HepG2 (cell line): Measurements from ENCODE around the gene TRPM1. TPM values are rescaled to one million over a fixed set of nuclear protein-coding genes. Genes with fewer than 3 reads are reported as not detected.

Experiments
- ATAC-seq: fragments of 200-7000 bp; cut with Tn5 transposase; 3 replicates; pipeline ENCODE4 v1.9.1; 2020; ENCODE audit warnings: mild to moderate bottlenecking, moderate library complexity
- BruUV-seq: library from RNA; stranded (reverse); fragments of 400-500 nt; replicated peaks from 2 replicates; lab custom pipeline; 2021; lab: Mats Ljungman, UMichigan
- CTCF ChIA-PET: fragments of 300-600 bp; formaldehyde crosslinking; extraction: SDS; loops from one replicate; lab custom pipeline; 2021; ENCODE audit warnings: low total read pairs, inconsistent platforms, low intra/inter-chr PET ratio; lab: Yijun Ruan, JAX
- POLR2A ChIA-PET: fragments of 350-600 bp; sonication (Branson Sonifier 250); formaldehyde crosslinking; loops from one replicate; lab custom pipeline; 2020; ENCODE audit warnings: antibody characterized with exemption, inconsistent platforms; lab: Yijun Ruan, JAX
- DNase-seq: peaks from one replicate; pipeline ENCODE4 v3.0.0-alpha.2; 2015; ENCODE audit warnings: low spot score
- FAIRE-seq: peaks from 3 replicates; lab custom pipeline; 2011; peaks lifted over from hg19 to GRCh38; lab: Jason Lieb, UNC
- H2AFZ ChIP-seq: one replicate; pipeline ENCODE4 v1.6.1; 2011; ENCODE audit warnings: low read length, inconsistent platforms
- H3K27ac ChIP-seq: fragments of 300-600 bp; 3 replicates; pipeline ENCODE4 v1.8.0; 2011; ENCODE audit warnings: mixed run types, mild to moderate bottlenecking, mixed read lengths, low read length, inconsistent platforms; ENCODE audit not compliant: insufficient read depth; ENCODE audit errors: extremely low read length
- H3K27me3 ChIP-seq, 2 experiments: fragments of 200-600 bp in 1 of 2; 2 replicates in 1 of 2; 3 replicates in 1 of 2; pipeline versions ENCODE4 v1.6.0 to v1.8.0; 2011; ENCODE audit warnings: low read length in 2 of 2, mild to moderate bottlenecking in 2 of 2, moderate library complexity in 2 of 2, inconsistent platforms in 1 of 2; ENCODE audit not compliant: insufficient read depth in 2 of 2, control insufficient read depth in 1 of 2
- H3K36me3 ChIP-seq, 2 experiments: fragments of 200-600 bp in 1 of 2; replicated peaks in 1 of 2; 2 replicates in 1 of 2; 3 replicates in 1 of 2; pipeline versions ENCODE4 v1.5.1 to v1.8.0; 2011; ENCODE audit warnings: low read length in 2 of 2, inconsistent platforms in 1 of 2; ENCODE audit not compliant: insufficient read depth in 2 of 2, control insufficient read depth in 1 of 2
- H3K4me1 ChIP-seq: 2 replicates; pipeline ENCODE4 v1.5.1; 2012; ENCODE audit warnings: low read length, inconsistent platforms; ENCODE audit not compliant: insufficient read depth
- H3K4me2 ChIP-seq: 2 replicates; pipeline ENCODE4 v1.6.0; 2011; ENCODE audit warnings: low read depth, low read length, inconsistent platforms
- H3K4me3 ChIP-seq, 3 experiments: fragments of 200-600 bp in 1 of 3; sonication (generic), shearing (Covaris generic) in 1 of 3; replicated peaks in 1 of 3; 2 replicates each; pipeline ENCODE4 v1.5.1; 2011 to 2016; ENCODE audit warnings: low read length in 3 of 3, inconsistent platforms in 2 of 3, low read depth in 2 of 3, mild to moderate bottlenecking in 2 of 3, control low read depth in 1 of 3, mixed read lengths in 1 of 3; ENCODE audit not compliant: insufficient read depth in 1 of 3
- H3K79me2 ChIP-seq: one replicate; pipeline ENCODE4 v1.6.1; 2011; ENCODE audit warnings: low read length, inconsistent platforms; ENCODE audit not compliant: insufficient read depth
- H3K9ac ChIP-seq: 2 replicates; pipeline ENCODE4 v1.6.0; 2011; ENCODE audit warnings: mild to moderate bottlenecking, low read depth, low read length, inconsistent platforms; ENCODE audit not compliant: insufficient read depth
- H3K9me3 ChIP-seq: 2 replicates; pipeline ENCODE4 v1.5.1; 2012; ENCODE audit warnings: mild to moderate bottlenecking, low read length
- H4K20me1 ChIP-seq: 2 replicates; pipeline ENCODE4 v1.6.0; 2011; ENCODE audit warnings: inconsistent platforms, mild to moderate bottlenecking, low read length, moderate library complexity; ENCODE audit not compliant: insufficient read depth
- AGO1 ChIP-seq: fragments of 200-400 bp; formaldehyde crosslinking; IDR thresholded peaks from 2 replicates; pipeline ENCODE4 v1.6.1; 2017; ENCODE audit warnings: mild to moderate bottlenecking, low read depth, low read length, moderate library complexity; ENCODE audit not compliant: poor library complexity, severe bottlenecking
- BCL3 ChIP-seq: sonication (generic); formaldehyde crosslinking; IDR thresholded peaks from 2 replicates; pipeline ENCODE4 v1.5.1; 2020; ENCODE audit warnings: mild to moderate bottlenecking, missing genetic modification reagents, moderate library complexity
- CBX2 ChIP-seq, 2 experiments: fragments of 200-600 bp in 1 of 2; sonication (generic); formaldehyde crosslinking in 1 of 2; IDR thresholded peaks; 2 replicates each; pipeline versions ENCODE4 v1.7.0 to v1.8.1; 2018 to 2022; ENCODE audit warnings: low read depth in 2 of 2, low read length in 1 of 2, mild to moderate bottlenecking in 1 of 2, missing genetic modification reagents in 1 of 2
- EP300 ChIP-seq, 3 experiments: sonication (generic) in 1 of 3; formaldehyde crosslinking in 1 of 3; IDR thresholded peaks; 2 replicates each; pipeline versions ENCODE4 v1.5.1 to v1.6.1; 2011 to 2020; ENCODE audit warnings: low read depth in 2 of 3, low read length in 2 of 3, borderline replicate concordance in 1 of 3, improper control_type of control experiment in 1 of 3, mild to moderate bottlenecking in 1 of 3, missing genetic modification reagents in 1 of 3, moderate library complexity in 1 of 3
- ERF ChIP-seq: IDR thresholded peaks from 2 replicates; pipeline ENCODE4 v1.6.1; 2018; ENCODE audit warnings: missing biosample characterization, missing genetic modification reagents
- FOXO1 ChIP-seq: sonication (generic); formaldehyde crosslinking; IDR thresholded peaks from 2 replicates; pipeline ENCODE4 v1.4.0; 2020; ENCODE audit warnings: missing genetic modification reagents
- ISL2 ChIP-seq: sonication (generic); formaldehyde crosslinking; IDR thresholded peaks from 2 replicates; pipeline ENCODE4 v1.5.0; 2020; ENCODE audit warnings: missing genetic modification reagents
- NFYB ChIP-seq: sonication (generic); formaldehyde crosslinking; IDR thresholded peaks from 2 replicates; pipeline ENCODE4 v1.4.0; 2020; ENCODE audit warnings: missing genetic modification reagents
- SALL1 ChIP-seq: sonication (generic); formaldehyde crosslinking; IDR thresholded peaks from 2 replicates; pipeline ENCODE4 v1.8.0; 2022; ENCODE audit warnings: mild to moderate bottlenecking, missing genetic modification reagents
- U2AF2 ChIP-seq: fragments of 200-400 bp; formaldehyde crosslinking; IDR thresholded peaks from 2 replicates; pipeline ENCODE4 v1.6.1; 2017; ENCODE audit warnings: low read depth, mild to moderate bottlenecking, low read length
- ZFP1 ChIP-seq: IDR thresholded peaks from 2 replicates; pipeline ENCODE4 v1.6.1; 2016
- ZNF17 ChIP-seq: sonication (generic); formaldehyde crosslinking; IDR thresholded peaks from 2 replicates; pipeline ENCODE4 v1.5.0; 2020; ENCODE audit warnings: mild to moderate bottlenecking, missing genetic modification reagents
- ZNF251 ChIP-seq: sonication (generic); formaldehyde crosslinking; IDR thresholded peaks from 2 replicates; pipeline ENCODE4 v1.9.0; 2021; ENCODE audit warnings: mild to moderate bottlenecking, missing genetic modification reagents
- ZNF441 ChIP-seq: sonication (generic); formaldehyde crosslinking; IDR thresholded peaks from 2 replicates; pipeline ENCODE4 v1.7.0; 2021; ENCODE audit warnings: missing genetic modification reagents, borderline replicate concordance
- ZSCAN22 ChIP-seq: sonication (generic); formaldehyde crosslinking; IDR thresholded peaks from 2 replicates; pipeline ENCODE4 v1.4.0; 2020; ENCODE audit warnings: mild to moderate bottlenecking, missing genetic modification reagents
- WGBS: methylation state at CpG from one replicate; pipeline ENCODE4 v1.1.6; 2017; ENCODE audit warnings: low lambda C conversion rate; 5-methylcytosine and 5-hydroxymethylcytosine counted together
- in situ Hi-C: cut with HindIII; loops from 2 replicates; pipeline ENCODE4 v1.10.0; 2017; ENCODE audit warnings: low pct_unique_long_range_greater_than_20kb; ENCODE audit not compliant: extremely low pct_ligation_motif_present
- intact Hi-C: fragments of 100-400 bp; cut with micrococcal nuclease; formaldehyde crosslinking; loops from one replicate; pipeline ENCODE4 v1.10.0; 2022; ENCODE audit not compliant: unreplicated experiment
- polyA plus RNA-seq, 8 experiments: library from polyadenylated mRNA; depleted of rRNA in 3 of 8; stranded (reverse) in 7 of 8; unstranded in 1 of 8; fragments of >200 nt; fragmentation: Illumina TruSeq in 4 of 8; extraction: Trizol in 4 of 8; gene quantifications; 2 replicates each; pipeline versions ENCODE4 v1.2.1 to v1.2.3, GENCODE V29; 2011 to 2016; ENCODE audit warnings: low read depth in 4 of 8, missing spikeins in 1 of 8, mixed read lengths in 1 of 8; ENCODE audit not compliant: insufficient read depth in 1 of 8
- total RNA-seq, 5 experiments: library from RNA; depleted of rRNA; stranded (reverse); fragments of >200 nt; fragmentation: Illumina TruSeq; extraction: Trizol; gene quantifications; 2 replicates each; pipeline ENCODE4 v1.2.3, GENCODE V29; 2016; ENCODE audit warnings: low read depth in 1 of 5
- TF ChIP-seq, protein P1 (sequence below): sonication (generic); formaldehyde crosslinking; IDR thresholded peaks from 2 replicates; pipeline ENCODE4 v1.8.0; 2022; ENCODE audit warnings: low read depth, missing genetic modification reagents

Gene TRPM1
- total and polyA plus RNA-seq, 2 of the 13 experiments (the other 11 are each of a cell fraction or from before 2014, with no cell fraction given), result not detected

- H3K27ac ChIP-seq, result no peak overlapping the region
- in situ Hi-C loops, result no loop called here
- no peak for FAIRE-seq
- H3K9me3 ChIP-seq, result no peaks in the 10 kb centered on the region
- H3K4me1 ChIP-seq, result no peaks in the 10 kb centered on the region
- intact Hi-C loops, result no loop called here
- H3K4me3 ChIP-seq, result no peak overlapping the region
- no peak for DNase-seq
- no peaks in the 10 kb centered on the region for H4K20me1 ChIP-seq
- no peak for TF ChIP-seq U2AF2
- TF ChIP-seq ZNF17 (CRISPR knock-in tag), result no peak
- TF ChIP-seq ZNF441 (CRISPR knock-in tag), result no peak
- TF ChIP-seq ERF (CRISPR knock-in tag), result no peak
- TF ChIP-seq, protein P1, sequence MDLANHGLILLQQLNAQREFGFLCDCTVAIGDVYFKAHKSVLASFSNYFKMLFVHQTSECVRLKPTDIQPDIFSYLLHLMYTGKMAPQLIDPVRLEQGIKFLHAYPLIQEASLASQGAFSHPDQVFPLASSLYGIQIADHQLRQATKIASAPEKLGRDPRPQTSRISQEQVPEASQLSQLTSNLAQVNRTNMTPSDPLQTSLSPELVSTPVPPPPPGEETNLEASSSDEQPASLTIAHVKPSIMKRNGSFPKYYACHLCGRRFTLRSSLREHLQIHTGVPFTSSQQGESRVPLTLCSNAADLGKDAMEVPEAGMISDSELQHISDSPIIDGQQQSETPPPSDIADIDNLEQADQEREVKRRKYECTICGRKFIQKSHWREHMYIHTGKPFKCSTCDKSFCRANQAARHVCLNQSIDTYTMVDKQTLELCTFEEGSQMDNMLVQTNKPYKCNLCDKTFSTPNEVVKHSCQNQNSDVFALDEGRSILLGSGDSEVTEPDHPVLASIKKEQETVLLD, result no peak
- no peak for TF ChIP-seq ZNF251
- no peak for TF ChIP-seq BCL3
- TF ChIP-seq CBX2 (IDR thresholded peaks at IDR 0.05; ENCODE audit: low read depth, low read length), result no peak
- no peak for TF ChIP-seq CBX2 (CRISPR knock-in tag; IDR thresholded peaks at IDR 0.05; ENCODE audit: low read depth)
- no peak for TF ChIP-seq SALL1 (CRISPR knock-in tag)
- no peak for TF ChIP-seq FOXO1 (CRISPR knock-in tag)
- TF ChIP-seq EP300 (IDR thresholded peaks at IDR 0.05; ENCODE audit: low read depth in 2 of 2, low read length in 2 of 2), result no peak
- TF ChIP-seq EP300 (CRISPR knock-in tag; IDR thresholded peaks at IDR 0.05; ENCODE audit: borderline replicate concordance), result no peak
- TF ChIP-seq AGO1, result no peak
- TF ChIP-seq NFYB (CRISPR knock-in tag), result no peak
- no peak for TF ChIP-seq ISL2 (CRISPR knock-in tag)
- TF ChIP-seq ZSCAN22 (CRISPR knock-in tag), result no peak
- TF ChIP-seq ZFP1 (CRISPR knock-in tag), result no peak
- TF ChIP-seq, all 625 proteins: peak for 0
- Histone ChIP-seq H3K9ac (no peak overlapping the region), H3K4me2 (no peak overlapping the region), H3K36me3 (no peaks in the 10 kb centered on the region), H3K27me3 (peaks cover 0 to 3% of the 10 kb centered on the region in 2 experiments; a peak in 3 of 5 replicates), H3K79me2 (no peaks in the 10 kb centered on the region), H2AFZ (no peak overlapping the region)
- no TSS peak for BruUV-seq
- ChIA-PET CTCF (no interaction called here), POLR2A (no interaction called here)
- no peak for ATAC-seq
- WGBS, result 24% methylated on average over 4 of the region's 4 CpGs
These were observed 39.1 kb downstream of the TRPM1 start for GRCh38 chr15:31062310-31062847.
